NB4 (cell line): ENCODE measurements around the gene SCO2.

Experiments used
- DNase-seq: peaks from one replicate; pipeline ENCODE4 v3.0.0; 2010; ENCODE audit warnings: low read depth
- H3K4me3 ChIP-seq: one replicate; pipeline ENCODE4 v1.5.1; 2011; ENCODE audit warnings: mild to moderate bottlenecking, low read depth, low read length, moderate library complexity
- MYC ChIP-seq: IDR thresholded peaks from 2 replicates; pipeline ENCODE4 v1.6.1; 2011; ENCODE audit warnings: low read depth, low read length
- POLR2A ChIP-seq: IDR thresholded peaks from 2 replicates; pipeline ENCODE4 v1.6.1; 2011; ENCODE audit warnings: mild to moderate bottlenecking; ENCODE audit not compliant: insufficient read length; ENCODE audit errors: extremely low read depth
- TF ChIP-seq, protein P1 (sequence below): IDR thresholded peaks from one replicate; pipeline ENCODE4 v1.5.1; 2012; ENCODE audit warnings: low read depth, low read length
- TF ChIP-seq, protein P2 (sequence below): IDR thresholded peaks from 2 replicates; pipeline ENCODE4 v1.6.1; 2011; ENCODE audit warnings: low read depth, low read length

The SCO2 gene, protein sequence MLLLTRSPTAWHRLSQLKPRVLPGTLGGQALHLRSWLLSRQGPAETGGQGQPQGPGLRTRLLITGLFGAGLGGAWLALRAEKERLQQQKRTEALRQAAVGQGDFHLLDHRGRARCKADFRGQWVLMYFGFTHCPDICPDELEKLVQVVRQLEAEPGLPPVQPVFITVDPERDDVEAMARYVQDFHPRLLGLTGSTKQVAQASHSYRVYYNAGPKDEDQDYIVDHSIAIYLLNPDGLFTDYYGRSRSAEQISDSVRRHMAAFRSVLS

DNA sequence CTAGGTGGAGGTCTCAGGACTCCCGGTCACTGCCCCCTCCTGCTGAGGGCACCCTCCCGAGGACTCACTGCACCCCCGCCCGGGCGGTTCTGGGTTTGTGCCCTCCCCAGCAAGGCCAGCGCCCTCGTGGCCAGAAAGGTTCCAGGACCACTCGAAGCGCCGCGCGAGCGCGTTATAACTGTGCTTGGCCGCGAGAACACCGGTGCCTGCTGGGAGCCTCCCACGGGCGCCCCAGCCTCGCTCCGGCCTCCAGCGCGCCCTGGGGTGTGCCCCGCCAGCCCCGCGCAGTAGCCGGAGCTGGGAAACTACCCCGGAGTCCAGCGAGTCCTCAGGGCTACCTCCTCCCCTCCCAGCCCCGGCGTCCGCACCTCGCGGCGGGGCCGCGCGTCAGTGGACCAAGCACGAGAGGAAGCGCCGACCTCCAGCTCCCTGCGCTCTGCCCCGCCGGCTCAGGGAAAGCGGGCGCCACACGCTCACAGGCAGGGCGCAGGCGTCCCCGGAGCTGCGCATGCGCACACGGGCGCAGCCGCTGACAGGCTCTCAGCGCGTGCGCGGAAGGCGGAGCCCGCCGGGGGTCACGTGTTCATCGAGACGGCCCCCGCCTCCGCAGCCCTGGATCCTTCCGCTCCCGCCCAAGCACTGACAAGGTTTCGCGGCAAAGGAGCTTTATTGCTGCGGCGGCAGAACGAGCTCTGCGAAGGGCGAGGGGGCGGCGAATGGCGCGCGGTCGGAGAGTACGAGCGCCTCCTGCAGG, at the start of gene SCO2:
SCO2 (minus strand) TSS at position 495 of the 754 bp plus-strand sequence. CDS start 1,187 bp downstream, outside the sequence.
- TF ChIP-seq, protein P1, sequence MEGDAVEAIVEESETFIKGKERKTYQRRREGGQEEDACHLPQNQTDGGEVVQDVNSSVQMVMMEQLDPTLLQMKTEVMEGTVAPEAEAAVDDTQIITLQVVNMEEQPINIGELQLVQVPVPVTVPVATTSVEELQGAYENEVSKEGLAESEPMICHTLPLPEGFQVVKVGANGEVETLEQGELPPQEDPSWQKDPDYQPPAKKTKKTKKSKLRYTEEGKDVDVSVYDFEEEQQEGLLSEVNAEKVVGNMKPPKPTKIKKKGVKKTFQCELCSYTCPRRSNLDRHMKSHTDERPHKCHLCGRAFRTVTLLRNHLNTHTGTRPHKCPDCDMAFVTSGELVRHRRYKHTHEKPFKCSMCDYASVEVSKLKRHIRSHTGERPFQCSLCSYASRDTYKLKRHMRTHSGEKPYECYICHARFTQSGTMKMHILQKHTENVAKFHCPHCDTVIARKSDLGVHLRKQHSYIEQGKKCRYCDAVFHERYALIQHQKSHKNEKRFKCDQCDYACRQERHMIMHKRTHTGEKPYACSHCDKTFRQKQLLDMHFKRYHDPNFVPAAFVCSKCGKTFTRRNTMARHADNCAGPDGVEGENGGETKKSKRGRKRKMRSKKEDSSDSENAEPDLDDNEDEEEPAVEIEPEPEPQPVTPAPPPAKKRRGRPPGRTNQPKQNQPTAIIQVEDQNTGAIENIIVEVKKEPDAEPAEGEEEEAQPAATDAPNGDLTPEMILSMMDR = peak; percentile 36
- TF ChIP-seq, protein P2, sequence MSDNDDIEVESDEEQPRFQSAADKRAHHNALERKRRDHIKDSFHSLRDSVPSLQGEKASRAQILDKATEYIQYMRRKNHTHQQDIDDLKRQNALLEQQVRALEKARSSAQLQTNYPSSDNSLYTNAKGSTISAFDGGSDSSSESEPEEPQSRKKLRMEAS = peak; percentile 98
- peak; percentile 78 for TF ChIP-seq POLR2A
- TF ChIP-seq MYC = peak; percentile 58
- H3K4me3 ChIP-seq = peak within 1 kb of the TSS; percentile 74
- peak; percentile 97 for DNase-seq

DNA sequence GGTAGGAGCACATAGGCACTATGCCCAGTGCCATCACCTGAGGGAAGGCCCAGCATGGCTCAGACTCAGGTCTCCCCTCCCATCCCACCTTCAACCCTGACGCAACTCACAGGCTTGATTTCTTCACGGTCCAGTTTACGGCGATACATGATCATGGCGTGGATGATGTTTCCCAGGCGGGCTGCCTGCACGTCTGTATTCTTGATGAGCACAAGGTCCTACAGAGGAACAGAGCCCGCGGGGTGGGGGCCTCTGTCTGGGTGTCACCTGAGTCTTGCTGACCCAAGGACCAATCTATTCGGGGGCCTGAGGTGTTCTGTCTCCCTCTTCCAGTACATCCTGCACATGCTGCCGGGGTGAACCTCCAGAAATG, 49.0 kb upstream of the SCO2 start:
- TF ChIP-seq POLR2A = no peak
- TF ChIP-seq, protein P1 = no peak
- no peak for TF ChIP-seq MYC
- TF ChIP-seq, protein P2 = no peak
- DNase-seq = no peak
- H3K4me3 ChIP-seq = no peak overlapping the region

DNA sequence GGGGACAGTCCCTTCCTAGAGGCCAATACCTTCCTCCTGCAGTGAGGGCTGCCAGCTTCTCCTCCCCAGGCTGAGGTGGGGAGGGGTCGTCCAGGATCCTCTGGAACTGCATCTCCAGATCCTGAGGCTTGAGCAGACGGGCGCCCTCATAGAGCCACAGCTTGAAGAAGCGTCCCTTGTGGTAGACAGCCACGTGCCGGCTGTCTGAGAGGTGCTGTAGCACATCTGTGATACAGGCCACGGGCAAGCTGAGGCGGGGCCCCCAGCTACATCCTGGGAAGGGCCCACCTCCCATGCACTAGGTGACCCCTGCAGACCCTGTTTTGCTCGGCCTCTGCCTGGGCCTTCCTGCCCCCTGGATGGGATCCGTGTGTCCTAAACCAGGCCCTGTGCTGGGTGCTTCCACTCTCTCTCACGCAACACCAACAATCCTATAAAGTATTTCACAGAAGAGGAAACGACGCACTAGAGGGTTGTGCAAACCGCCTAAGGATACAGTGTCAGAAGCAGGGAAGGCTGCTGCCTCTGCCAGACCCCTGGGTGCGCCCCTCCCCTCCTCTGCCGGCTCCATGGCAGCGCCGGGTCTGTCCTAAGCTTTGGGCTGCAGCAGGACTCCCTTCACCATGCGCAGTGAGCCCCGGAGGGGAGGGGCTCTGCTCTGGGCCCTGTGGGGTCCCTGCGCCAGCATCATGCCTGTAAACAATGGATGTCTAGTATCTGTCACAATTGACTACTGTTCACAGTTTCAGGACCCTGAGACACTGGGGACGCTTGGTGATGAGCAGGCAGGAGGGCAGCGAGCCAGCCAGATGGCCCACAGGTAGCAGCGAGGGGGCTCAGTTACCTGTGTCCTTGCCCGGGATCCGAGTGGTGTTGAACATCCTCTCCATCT, 48.3 kb upstream of the SCO2 start:
- no peak overlapping the region for H3K4me3 ChIP-seq
- TF ChIP-seq POLR2A = no peak
- TF ChIP-seq MYC = no peak
- TF ChIP-seq, protein P1 = no peak
- TF ChIP-seq, protein P2 = no peak
- no peak for DNase-seq

DNA sequence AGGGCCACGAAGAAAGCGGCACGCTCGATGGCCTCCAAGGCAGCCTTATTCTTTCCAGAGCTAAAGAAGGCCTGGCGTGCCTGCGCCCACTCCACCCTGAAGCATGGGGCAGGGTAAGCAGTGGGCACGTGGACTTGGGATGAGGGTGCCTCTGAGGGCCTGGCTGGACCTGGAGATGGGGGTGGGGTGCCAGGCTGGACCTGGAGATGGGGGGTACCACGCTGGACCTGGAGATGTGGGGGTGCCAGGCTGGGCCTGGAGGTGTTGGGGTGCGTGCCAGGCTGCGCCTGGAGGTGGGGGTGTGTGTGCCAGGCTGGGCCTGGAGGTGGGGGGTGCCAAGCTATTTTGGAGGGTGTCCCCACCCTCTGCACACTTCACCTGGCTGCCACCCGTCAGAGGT, 47.6 kb upstream of the SCO2 start:
- no peak overlapping the region for H3K4me3 ChIP-seq
- no peak for TF ChIP-seq POLR2A
- TF ChIP-seq, protein P1 = no peak
- TF ChIP-seq MYC = no peak
- TF ChIP-seq, protein P2 = no peak
- no peak for DNase-seq
